IMR-90 (cell line): ENCODE data around the gene QRFP. TPM values are rescaled to one million over a fixed set of nuclear protein-coding genes. Genes with fewer than 3 reads are reported as not detected.
A peak's percentile ranks its signal among the peaks of the same experiment; 100 is the strongest.

Experiments
- ATAC-seq: fragments of 200-7000 bp; cut with Tn5 transposase; 2 replicates; pipeline ENCODE4 v1.9.1; 2020; ENCODE audit warnings: low read depth, mild to moderate bottlenecking, moderate library complexity
- BruUV-seq: library from RNA; stranded (reverse); fragments of 400-500 nt; replicated peaks from 2 replicates; lab custom pipeline; 2021; lab: Mats Ljungman, UMichigan
- CTCF ChIA-PET: fragments of 300-600 bp; formaldehyde crosslinking; extraction: SDS; loops from one replicate; lab custom pipeline; 2021; ENCODE audit warnings: antibody characterized with exemption; lab: Yijun Ruan, JAX
- POLR2A ChIA-PET: fragments of 300-600 bp; sonication (Branson Sonifier 250); formaldehyde crosslinking; loops from one replicate; lab custom pipeline; 2022; ENCODE audit warnings: antibody characterized with exemption; ENCODE audit not compliant: unreplicated experiment; lab: Charles Lee
- DNase-seq: peaks from one replicate; pipeline ENCODE4 v3.0.0; 2013
- H2AFZ ChIP-seq: replicated peaks from 2 replicates; pipeline ENCODE3; 2013; ENCODE audit warnings: low read length, mild to moderate bottlenecking; ENCODE audit not compliant: poor library complexity
- H2AK5ac ChIP-seq: 2 replicates; pipeline ENCODE4 v1.6.1; 2013; ENCODE audit warnings: low read depth, low read length, inconsistent platforms
- H2AK9ac ChIP-seq: replicated peaks from 2 replicates; pipeline ENCODE3; 2013; ENCODE audit warnings: mild to moderate bottlenecking, low read depth, low read length, moderate library complexity; ENCODE audit not compliant: poor library complexity
- H2BK120ac ChIP-seq: 2 replicates; pipeline ENCODE4 v1.6.1; 2013; ENCODE audit warnings: low read depth, low read length, inconsistent platforms
- H2BK15ac ChIP-seq: 3 replicates; pipeline ENCODE4 v1.6.1; 2013; ENCODE audit warnings: low read depth, low read length, inconsistent platforms
- H2BK20ac ChIP-seq: 2 replicates; pipeline ENCODE4 v1.6.1; 2013; ENCODE audit warnings: low read depth, mild to moderate bottlenecking, inconsistent platforms, low read length, moderate library complexity
- H2BK5ac ChIP-seq: 2 replicates; pipeline ENCODE4 v1.6.1; 2013; ENCODE audit warnings: mild to moderate bottlenecking, low read depth, low read length, inconsistent platforms; ENCODE audit not compliant: poor library complexity, severe bottlenecking
- H3K14ac ChIP-seq: replicated peaks from 2 replicates; pipeline ENCODE4 v1.6.1; 2013; ENCODE audit warnings: low read depth, low read length, inconsistent platforms
- H3K18ac ChIP-seq: 2 replicates; pipeline ENCODE4 v1.6.1; 2013; ENCODE audit warnings: low read depth, low read length, control low read depth
- H3K23ac ChIP-seq: 2 replicates; pipeline ENCODE4 v1.6.1; 2013; ENCODE audit warnings: low read depth, low read length, inconsistent platforms
- H3K27ac ChIP-seq: 2 replicates; pipeline ENCODE4 v1.5.1; 2013; ENCODE audit warnings: mild to moderate bottlenecking, control low read depth, low read length; ENCODE audit not compliant: insufficient read depth
- H3K27me3 ChIP-seq: 2 replicates; pipeline ENCODE4 v1.6.1; 2013; ENCODE audit warnings: low read length; ENCODE audit not compliant: control insufficient read depth, insufficient read depth
- H3K36me3 ChIP-seq: 2 replicates; pipeline ENCODE4 v1.6.1; 2013; ENCODE audit warnings: low read length, mixed read lengths; ENCODE audit not compliant: control insufficient read depth, insufficient read depth
- H3K4ac ChIP-seq: 2 replicates; pipeline ENCODE4 v1.6.1; 2013; ENCODE audit warnings: low read depth, low read length, inconsistent platforms
- H3K4me1 ChIP-seq: 2 replicates; pipeline ENCODE4 v1.6.1; 2013; ENCODE audit warnings: low read length, mixed read lengths; ENCODE audit not compliant: control insufficient read depth, insufficient read depth
- H3K4me2 ChIP-seq: 2 replicates; pipeline ENCODE4 v1.6.1; 2013; ENCODE audit warnings: low read depth, mild to moderate bottlenecking, control low read depth, low read length, moderate library complexity
- H3K4me3 ChIP-seq: 2 replicates; pipeline ENCODE4 v1.5.1; 2013; ENCODE audit warnings: low read depth, mild to moderate bottlenecking, control low read depth, low read length, moderate library complexity; ENCODE audit not compliant: insufficient read depth
- H3K56ac ChIP-seq: 2 replicates; pipeline ENCODE4 v1.6.1; 2013; ENCODE audit warnings: low read length, inconsistent platforms; ENCODE audit not compliant: insufficient read depth; ENCODE audit errors: extremely low read depth
- H3K79me1 ChIP-seq, 2 experiments: 2 replicates each; pipeline ENCODE4 v1.6.1; 2013; ENCODE audit warnings: low read length in 2 of 2, inconsistent platforms in 1 of 2, low read depth in 1 of 2
- H3K9ac ChIP-seq: 2 replicates; pipeline ENCODE4 v1.6.1; 2013; ENCODE audit warnings: low read depth, low read length, control low read depth
- H3K9me1 ChIP-seq: 2 replicates; pipeline ENCODE4 v1.6.1; 2013; ENCODE audit warnings: low read length, inconsistent platforms; ENCODE audit not compliant: insufficient read depth
- H3K9me3 ChIP-seq: 2 replicates; pipeline ENCODE4 v1.6.1; 2013; ENCODE audit warnings: low read length; ENCODE audit not compliant: control insufficient read depth, insufficient read depth
- H4K20me1 ChIP-seq: 2 replicates; pipeline ENCODE4 v1.6.1; 2013; ENCODE audit warnings: low read length, inconsistent platforms; ENCODE audit not compliant: insufficient read depth
- H4K5ac ChIP-seq: 2 replicates; pipeline ENCODE4 v1.6.1; 2013; ENCODE audit warnings: mild to moderate bottlenecking, low read depth, low read length, control low read depth
- H4K8ac ChIP-seq, 2 experiments: 2 replicates each; pipeline ENCODE4 v1.6.1; 2013; ENCODE audit warnings: low read depth in 2 of 2, low read length in 2 of 2, control low read depth in 1 of 2, inconsistent platforms in 1 of 2
- H4K91ac ChIP-seq: 2 replicates; pipeline ENCODE4 v1.6.1; 2013; ENCODE audit warnings: low read depth, low read length, inconsistent platforms; ENCODE audit not compliant: insufficient read depth
- BHLHE40 ChIP-seq: fragments of 150-350 bp; IDR thresholded peaks from 2 replicates; pipeline ENCODE4 v1.6.1; 2016; ENCODE audit warnings: mild to moderate bottlenecking, low read depth, low read length
- CEBPB ChIP-seq: IDR thresholded peaks from 2 replicates; pipeline ENCODE4 v1.6.1; 2012; ENCODE audit warnings: low read depth, low read length, improper control_type of control experiment
- CTCF ChIP-seq: conservative IDR thresholded peaks from 2 replicates; pipeline ENCODE4 v1.5.1; 2012; ENCODE audit warnings: mild to moderate bottlenecking, low read depth, low read length, improper control_type of control experiment
- ELK1 ChIP-seq: fragments of 150-350 bp; IDR thresholded peaks from 2 replicates; pipeline ENCODE4 v1.6.1; 2016; ENCODE audit warnings: low read depth, mild to moderate bottlenecking, low read length, moderate library complexity, borderline replicate concordance
- FOS ChIP-seq: fragments of 150-350 bp; IDR thresholded peaks from 2 replicates; pipeline ENCODE4 v1.6.1; 2016; ENCODE audit warnings: low read depth, low read length
- MAFK ChIP-seq: IDR thresholded peaks from 2 replicates; pipeline ENCODE4 v1.6.1; 2012; ENCODE audit warnings: low read depth, low read length, improper control_type of control experiment
- MAZ ChIP-seq: IDR thresholded peaks from 2 replicates; pipeline ENCODE4 v1.6.1; 2012; ENCODE audit warnings: low read depth, mild to moderate bottlenecking, low read length, improper control_type of control experiment, moderate library complexity, borderline replicate concordance
- RAD21 ChIP-seq: IDR thresholded peaks from 2 replicates; pipeline ENCODE4 v1.6.1; 2012; ENCODE audit warnings: low read length, improper control_type of control experiment
- RCOR1 ChIP-seq: IDR thresholded peaks from 2 replicates; pipeline ENCODE4 v1.6.1; 2012; ENCODE audit warnings: mild to moderate bottlenecking, low read length, improper control_type of control experiment; ENCODE audit not compliant: insufficient replicate concordance
- RFX5 ChIP-seq: IDR thresholded peaks from 2 replicates; pipeline ENCODE4 v1.8.0; 2012; ENCODE audit warnings: low read depth, mild to moderate bottlenecking, low read length, moderate library complexity
- SMC3 ChIP-seq: fragments of 150-350 bp; IDR thresholded peaks from 2 replicates; pipeline ENCODE4 v1.6.1; 2016; ENCODE audit warnings: low read depth, mild to moderate bottlenecking, antibody characterized with exemption, low read length, moderate library complexity
- WGBS, 2 experiments: methylation state at CpG; one replicate each; pipeline versions ENCODE4 v1.1.5 to v1.1.7; 2013; ENCODE audit warnings: missing lambda C conversion rate in 2 of 2; ENCODE audit not compliant: insufficient read length in 1 of 2; ENCODE audit errors: extremely low coverage in 2 of 2; 5-methylcytosine and 5-hydroxymethylcytosine counted together
- dilution Hi-C: fragments of 300-500 bp; cut with HindIII; formaldehyde crosslinking; loops from one replicate; pipeline ENCODE4 v1.14.3; 2018; ENCODE audit warnings: low sequenced_read_pairs; ENCODE audit not compliant: unreplicated experiment
- in situ Hi-C: fragments of 300-500 bp; cut with MboI; formaldehyde crosslinking; loops from 3 replicates; pipeline ENCODE4 v1.14.3; 2019; ENCODE audit warnings: low sequenced_read_pairs, inconsistent platforms, mixed read lengths
- intact Hi-C: fragments of 100-400 bp; cut with micrococcal nuclease; formaldehyde crosslinking; loops from 2 replicates; pipeline ENCODE4 v1.10.0; 2022
- polyA plus RNA-seq, 3 experiments: library from polyadenylated mRNA; depleted of rRNA; stranded (reverse); fragments of >200 nt; gene quantifications; 2 replicates each; pipeline ENCODE4 v1.2.3, GENCODE V29; 2012; ENCODE audit warnings: low replicate concordance in 1 of 3
- total RNA-seq: library from RNA; depleted of rRNA; stranded (reverse); fragments of >200 nt; gene quantifications from 2 replicates; pipeline ENCODE4 v1.2.3, GENCODE V29; 2012
- TF ChIP-seq, protein P1 (sequence below): fragments of 150-350 bp; IDR thresholded peaks from 2 replicates; pipeline ENCODE4 v1.6.1; 2017; ENCODE audit warnings: mild to moderate bottlenecking, antibody characterized with exemption, low read length, low read depth

Gene QRFP
- total and polyA plus RNA-seq, 2 of the 4 experiments (the other 2 are of a cell fraction) = not detected

DNA sequence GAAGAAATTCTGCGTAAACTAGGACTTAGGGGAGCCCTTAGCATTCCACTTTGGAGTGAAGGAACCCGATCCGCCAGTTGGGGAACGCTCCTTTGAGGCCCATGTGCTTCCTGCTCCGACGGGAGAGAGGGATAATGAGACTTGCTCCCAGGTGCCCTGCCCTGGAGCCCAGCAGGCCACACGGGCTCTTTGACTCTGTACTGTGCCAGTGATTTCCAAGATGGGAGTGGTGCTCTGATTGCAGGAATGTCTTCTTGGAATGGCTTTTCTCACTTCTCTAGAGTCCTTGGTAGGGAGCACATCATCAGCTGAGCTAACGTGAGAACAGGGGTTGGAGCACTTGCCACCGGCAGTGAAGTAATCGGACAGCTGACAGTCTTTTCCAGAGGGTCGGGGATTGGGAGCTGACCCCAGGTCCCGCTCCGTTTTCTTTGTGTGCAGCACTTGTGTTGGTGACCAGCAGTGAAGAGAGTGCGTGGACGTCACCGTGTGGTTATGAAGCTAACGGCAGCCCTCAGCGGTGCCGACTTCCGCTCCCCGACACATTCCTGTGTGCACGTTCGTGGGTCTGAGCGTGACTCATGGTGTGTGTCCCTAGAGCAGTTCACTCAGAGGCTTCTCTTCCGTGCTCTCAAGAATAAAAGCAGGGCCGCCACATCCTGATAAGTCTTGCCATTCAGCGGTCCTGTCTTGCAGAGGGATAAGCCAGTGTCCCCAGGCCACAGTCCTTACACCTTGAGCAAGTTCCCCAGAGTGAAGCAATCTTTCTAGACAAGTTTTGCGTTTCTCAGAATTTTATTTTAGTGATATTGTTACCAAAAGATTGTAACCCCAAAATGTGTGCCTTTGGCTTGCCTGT, 35.9 kb downstream of the QRFP start:
- Histone ChIP-seq H3K4me3 (no peak overlapping the region), H3K36me3 (peaks cover 55% of the 10 kb centered on the region), H3K14ac (peak overlapping the region; percentile 56), H2AK5ac (peak overlapping the region; percentile 75), H3K79me1 (peaks cover 36 to 89% of the 10 kb centered on the region in 2 experiments), H2AK9ac (peak overlapping the region; percentile 83), H4K5ac (peak overlapping the region; percentile 27), H3K4me2 (peak overlapping the region; percentile 58), H3K9me3 (no peaks in the 10 kb centered on the region), H2BK120ac (peak overlapping the region; percentile 79), H2BK20ac (peak overlapping the region; percentile 40), H3K4ac (peak overlapping the region; percentile 86), H3K4me1 (peaks cover 35% of the 10 kb centered on the region), H3K27me3 (no peaks in the 10 kb centered on the region), H3K27ac (peak overlapping the region; percentile 53), H4K91ac (peak overlapping the region; percentile 74), H4K8ac (peak overlapping the region; percentile 13 to 79; a peak in 3 of 4 replicates), H4K20me1 (peaks cover 73% of the 10 kb centered on the region), H3K18ac (peak overlapping the region; percentile 40), H2BK15ac (peak overlapping the region; percentile 24; the same call in 2 of the 3 replicates), H2BK5ac (peak overlapping the region; percentile 85), H3K9ac (peak overlapping the region; percentile 36; the same call in 1 of the 2 replicates), H3K56ac (peak overlapping the region; percentile 64; the same call in 1 of the 2 replicates), H2AFZ (peak overlapping the region; percentile 63), H3K9me1 (peaks cover 23% of the 10 kb centered on the region), H3K23ac (peak overlapping the region; percentile 57)
- in situ Hi-C loops (loop anchor here (5.0 kb wide), 1 partner anchor 153 kb away; no protein-coding TSS in a partner anchor), dilution Hi-C loops (no loop called here), intact Hi-C loops (loop anchor here (1.0 to 2.0 kb wide), 3 partner anchors 13 to 146 kb away; no protein-coding TSS in a partner anchor)
- peak; percentile 87 for ATAC-seq
- TSS peak; percentile 62 for BruUV-seq
- ChIA-PET CTCF (interaction anchor here (0.7 kb wide), 1 partner anchor 151 kb away, joined by 3 read pairs; no protein-coding TSS in a partner anchor), POLR2A (interaction anchor here (0.6 kb wide), 1 partner anchor 97 kb away, joined by 3 read pairs; no protein-coding TSS in a partner anchor)
- WGBS, 2 experiments = 19% methylated on average over 18 of the region's 28 CpGs; no CpG with 5 or more reads in 1 of the 2 experiments
- DNase-seq = peak; percentile 99
- TF ChIP-seq ELK1 = no peak
- peak; percentile 55 for TF ChIP-seq CTCF
- TF ChIP-seq RCOR1 = peak; percentile 56
- peak; percentile 98 for TF ChIP-seq BHLHE40
- TF ChIP-seq, protein P1, sequence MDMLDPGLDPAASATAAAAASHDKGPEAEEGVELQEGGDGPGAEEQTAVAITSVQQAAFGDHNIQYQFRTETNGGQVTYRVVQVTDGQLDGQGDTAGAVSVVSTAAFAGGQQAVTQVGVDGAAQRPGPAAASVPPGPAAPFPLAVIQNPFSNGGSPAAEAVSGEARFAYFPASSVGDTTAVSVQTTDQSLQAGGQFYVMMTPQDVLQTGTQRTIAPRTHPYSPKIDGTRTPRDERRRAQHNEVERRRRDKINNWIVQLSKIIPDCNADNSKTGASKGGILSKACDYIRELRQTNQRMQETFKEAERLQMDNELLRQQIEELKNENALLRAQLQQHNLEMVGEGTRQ = peak; percentile 15
- peak; percentile 72 for TF ChIP-seq CEBPB
- TF ChIP-seq FOS = peak; percentile 97
- TF ChIP-seq SMC3 = peak; percentile 59
- no peak for TF ChIP-seq MAFK
- no peak; the same call in 1 of the 2 replicates for TF ChIP-seq MAZ
- peak; percentile 73 for TF ChIP-seq RAD21
- TF ChIP-seq RFX5 = no peak
